ENCODE data around the gene MATN1. TPM values are rescaled to one million over a fixed set of nuclear protein-coding genes. Genes with fewer than 3 reads are reported as not detected.
A peak's percentile ranks its signal among the peaks of the same experiment; 100 is the strongest.

The MATN1 gene
- total RNA-seq, 1 experiment from 2014 or later: 1.2 TPM

DNA sequence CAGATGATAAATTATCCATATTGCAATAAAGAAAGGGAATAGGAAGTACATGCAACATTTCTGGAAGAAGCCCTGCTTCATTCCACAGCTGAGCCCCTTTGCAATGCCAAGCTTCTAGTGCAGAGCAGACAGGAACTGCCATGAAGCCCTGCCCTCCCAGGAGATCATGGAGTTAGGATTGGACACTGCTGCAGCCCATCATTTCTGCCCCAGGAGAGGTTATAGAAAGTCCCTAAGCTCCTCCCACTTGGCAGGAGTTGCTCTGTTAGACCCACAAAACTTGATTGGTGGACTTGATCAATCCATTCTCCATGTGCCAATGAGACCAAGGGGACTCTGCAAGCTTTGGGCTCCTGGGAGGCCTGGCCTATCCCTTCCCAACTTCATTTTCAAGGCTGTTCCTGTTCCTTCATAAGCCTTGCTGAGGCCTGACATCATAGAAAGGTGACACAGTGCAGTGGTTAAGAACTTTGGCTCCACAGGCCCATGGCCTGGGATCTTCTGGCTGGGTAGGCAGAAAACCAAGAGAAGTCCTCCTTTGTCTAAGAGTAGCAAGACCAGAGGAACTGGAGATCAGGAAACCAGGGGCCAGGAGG, 35.5 kb upstream of the MATN1 start:
- in situ Hi-C loops (cut with HindIII; ENCODE audit: low sequenced_read_pairs): no loop called here
- peak; percentile 24 for DNase-seq (ENCODE audit: low spot score)

DNA sequence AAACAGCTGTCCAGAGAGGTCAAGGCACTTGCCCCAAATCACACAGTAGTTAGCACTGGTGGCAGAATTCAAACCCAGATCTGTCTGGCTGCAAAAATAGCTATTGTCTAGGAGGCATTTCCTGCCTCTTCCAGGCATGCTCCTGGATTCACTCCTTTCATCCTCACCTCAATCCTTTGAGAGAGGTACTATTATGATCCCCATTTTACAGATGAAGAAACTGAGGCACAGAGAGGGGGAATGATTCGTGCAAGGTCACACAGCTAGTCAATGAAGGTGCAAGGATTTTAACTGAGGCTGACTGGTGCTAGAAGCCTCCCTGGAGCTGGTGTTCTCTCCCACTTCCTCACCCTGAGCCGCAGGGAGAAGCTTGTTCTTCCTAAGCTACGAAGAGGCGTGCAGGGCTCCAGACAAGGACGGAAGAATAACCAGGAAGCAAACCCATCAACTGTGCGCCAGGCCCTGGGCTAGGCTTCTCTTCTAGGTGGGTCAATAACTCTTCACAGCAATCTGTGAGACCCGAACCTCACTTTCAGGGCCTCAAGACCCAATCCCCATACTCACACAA, 34.8 kb upstream of the MATN1 start:
- in situ Hi-C loops (cut with HindIII; ENCODE audit: low sequenced_read_pairs): no loop called here
- DNase-seq (ENCODE audit: low spot score): no peak

DNA sequence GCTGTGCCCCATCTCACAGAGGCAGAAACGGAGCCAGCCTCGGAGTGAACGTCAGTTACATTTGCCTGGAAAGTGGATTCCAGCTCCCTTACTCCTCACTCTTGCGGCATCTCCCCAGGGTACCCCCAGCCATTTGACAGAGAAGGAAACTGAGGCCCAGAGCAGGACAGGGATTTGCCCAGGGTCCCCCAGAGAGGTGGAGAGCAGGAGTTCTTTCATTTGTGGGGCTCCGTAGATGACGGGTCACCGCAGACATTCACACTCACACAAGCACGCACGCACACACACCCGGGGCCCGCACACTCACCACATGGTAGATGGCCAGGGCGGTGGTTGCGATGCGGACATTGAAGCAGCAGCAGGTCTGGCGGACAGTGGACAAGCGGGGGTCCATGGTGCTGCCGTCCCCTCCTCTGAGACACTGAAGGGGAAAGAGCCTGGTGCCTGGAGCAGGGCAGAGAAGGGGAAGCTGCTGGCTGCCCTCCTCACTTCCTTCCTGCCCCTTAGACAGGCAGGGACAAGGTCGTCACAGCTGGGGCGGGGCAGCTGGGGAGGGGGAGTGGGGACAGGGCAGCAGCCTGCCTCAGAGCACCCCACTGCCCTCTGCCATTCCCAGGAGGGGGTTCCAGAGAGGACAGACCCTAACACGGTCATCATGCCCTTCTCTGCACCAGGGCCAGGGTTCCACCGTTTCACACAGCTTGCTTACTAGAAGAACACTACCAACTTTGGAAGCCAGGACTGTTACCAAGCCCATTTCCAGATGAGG, 34.2 kb upstream of the MATN1 start, which contains the start of gene LAPTM5:
TSS of gene LAPTM5 (minus strand) at position 423 of the 769 bp plus-strand sequence. CDS start at position 394, 29 bp downstream.
- in situ Hi-C loops (cut with HindIII; ENCODE audit: low sequenced_read_pairs): no loop called here
- DNase-seq (ENCODE audit: low spot score): no peak

DNA sequence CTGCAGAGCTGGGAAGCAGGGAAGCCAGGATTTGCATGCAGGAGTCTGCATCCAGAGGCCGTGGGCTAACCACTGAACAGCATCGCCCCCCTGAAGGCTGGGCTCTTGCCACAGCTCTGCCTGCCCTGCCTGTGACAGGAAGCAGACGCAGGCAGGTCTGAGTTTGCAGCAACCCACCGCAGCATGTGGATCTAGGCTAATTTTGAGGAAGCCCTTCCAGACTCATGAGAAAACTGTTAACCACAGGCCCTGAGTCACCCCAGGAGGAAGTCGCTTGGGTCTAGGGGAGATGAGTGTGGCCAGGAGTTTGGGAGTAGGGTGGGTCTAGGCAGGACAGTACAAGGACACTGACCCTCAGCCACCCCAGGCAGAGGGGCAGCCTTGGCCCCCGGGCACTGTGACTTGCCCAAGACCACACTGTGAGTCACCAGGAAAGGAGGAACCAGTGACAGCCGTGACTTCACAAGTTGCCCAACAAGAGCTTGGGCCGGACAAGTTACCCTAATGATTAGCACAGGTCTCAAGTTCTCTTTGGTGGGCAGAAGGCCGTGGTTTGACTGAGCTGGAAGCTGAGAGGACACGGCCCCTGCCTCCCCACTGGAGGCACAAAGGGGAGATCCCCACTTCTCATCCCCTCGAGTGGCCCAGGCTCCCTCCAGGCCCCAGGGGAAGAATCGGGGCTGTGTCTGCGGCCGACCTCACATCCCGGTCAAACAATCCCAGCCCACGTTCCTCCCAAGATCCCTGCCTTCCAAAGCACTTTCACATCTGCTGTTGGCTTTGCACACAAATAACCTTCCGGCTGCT, 33.4 kb upstream of the MATN1 start:
- in situ Hi-C loops (cut with HindIII; ENCODE audit: low sequenced_read_pairs): no loop called here
- no peak for DNase-seq (ENCODE audit: low spot score)

DNA sequence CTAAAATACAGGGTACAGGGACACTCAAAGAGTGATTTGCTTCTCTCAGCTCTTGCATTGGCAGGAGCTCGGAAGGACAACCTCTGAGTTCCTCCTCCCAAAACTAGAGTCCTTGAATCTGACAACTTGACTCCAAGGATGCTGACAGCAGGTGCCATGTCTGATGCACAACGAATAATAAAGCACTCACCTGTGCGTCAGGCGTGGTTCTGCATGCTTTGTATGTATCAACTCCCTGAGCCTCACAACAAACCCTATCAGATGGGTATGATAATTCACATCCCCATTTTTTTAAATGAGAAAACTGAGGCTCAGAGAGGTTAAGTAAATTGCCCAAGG, 32.8 kb upstream of the MATN1 start:
- no peak for DNase-seq (ENCODE audit: low spot score)

DNA sequence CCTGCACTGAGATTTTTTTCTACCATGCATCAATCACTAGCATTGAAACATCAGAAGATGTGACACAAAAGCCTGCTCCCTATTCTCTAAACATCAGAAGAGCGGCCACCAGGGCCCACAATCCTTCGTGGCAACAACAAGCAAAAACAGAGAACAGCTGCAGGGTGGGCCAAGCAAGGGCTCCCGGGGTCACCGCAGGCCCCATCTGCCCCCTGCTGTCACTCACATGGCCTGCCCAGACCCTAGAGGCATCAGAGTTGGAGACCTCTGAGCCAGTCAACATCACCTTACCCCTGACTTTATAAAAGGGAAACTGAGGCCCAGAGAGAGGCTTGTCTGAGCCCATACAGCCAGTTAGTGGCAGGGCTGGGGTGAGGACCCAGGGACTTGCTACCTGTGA, 32.4 kb upstream of the MATN1 start:
- DNase-seq (ENCODE audit: low spot score): no peak
- in situ Hi-C loops (cut with HindIII; ENCODE audit: low sequenced_read_pairs): no loop called here

More for the DNA sequence above, 32.8 kb upstream of the MATN1 start:
- in situ Hi-C loops (cut with HindIII; ENCODE audit: low sequenced_read_pairs): no loop called here

DNA sequence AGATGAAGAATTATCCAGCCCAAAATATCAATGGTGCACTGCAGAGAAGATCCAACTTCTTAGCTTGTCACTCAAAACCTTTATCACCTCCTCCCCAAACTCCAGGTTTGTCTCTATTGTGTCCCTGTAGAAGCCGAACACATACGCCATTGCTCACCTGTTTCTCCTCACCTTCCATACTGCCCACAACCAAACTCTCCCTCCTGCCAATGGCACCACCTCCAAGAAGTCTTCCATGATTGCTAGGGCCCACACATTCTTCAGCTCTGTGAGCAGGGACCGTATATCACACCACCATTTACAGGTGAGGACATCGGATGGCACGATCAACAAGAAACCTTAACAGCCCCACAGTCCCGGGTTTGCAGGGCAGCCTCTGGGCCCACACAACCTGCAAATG, 31.9 kb upstream of the MATN1 start:
- in situ Hi-C loops (cut with HindIII; ENCODE audit: low sequenced_read_pairs): no loop called here
- DNase-seq (ENCODE audit: low spot score): no peak

DNA sequence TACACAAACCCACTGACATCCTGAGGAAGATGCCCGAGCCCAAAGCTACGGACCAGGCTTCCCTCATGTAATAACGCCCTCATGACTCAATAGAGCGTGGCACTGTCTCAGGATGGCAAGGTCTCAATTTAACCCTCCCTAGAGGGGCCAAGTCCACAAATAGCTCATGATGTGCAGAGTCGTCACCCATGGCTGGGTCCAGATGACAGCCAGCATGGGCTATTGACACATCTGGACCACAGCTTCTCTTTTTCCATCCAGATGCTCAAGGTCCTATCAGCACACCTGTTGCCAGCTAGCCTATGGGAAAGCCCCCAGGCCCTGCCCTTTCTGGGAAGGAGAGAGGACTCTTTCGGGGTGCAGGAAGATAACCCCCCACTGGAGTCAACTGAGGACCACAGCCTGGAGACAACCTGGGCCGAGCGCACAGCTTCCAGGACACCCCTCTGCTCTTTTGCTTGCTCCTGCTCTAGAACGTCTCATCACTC, 31.3 kb upstream of the MATN1 start:
- no peak for DNase-seq (ENCODE audit: low spot score)
- in situ Hi-C loops (cut with HindIII; ENCODE audit: low sequenced_read_pairs): no loop called here

DNA sequence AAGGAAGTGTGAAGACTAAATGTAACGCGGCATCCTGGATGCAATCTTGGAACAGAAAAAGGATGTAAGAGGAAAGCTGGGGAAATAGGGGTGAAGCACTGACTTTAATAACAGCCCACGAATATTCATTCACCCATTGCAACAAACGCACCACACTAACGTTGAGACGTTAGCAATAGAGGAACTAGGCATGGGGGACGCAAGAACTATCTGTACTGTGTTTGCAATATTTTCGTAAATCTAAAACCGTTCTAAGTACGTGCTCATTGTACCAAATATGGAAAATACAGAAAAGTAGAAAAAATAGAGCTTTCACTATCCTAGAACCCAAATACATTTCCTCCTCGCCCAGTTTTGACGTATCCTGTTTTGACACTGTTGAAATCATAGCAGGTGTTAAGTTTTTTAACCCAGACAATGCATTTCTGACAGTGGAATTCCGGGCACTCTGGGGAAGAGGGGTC, 30.3 kb upstream of the MATN1 start:
- in situ Hi-C loops (cut with HindIII; ENCODE audit: low sequenced_read_pairs): no loop called here
- no peak for DNase-seq (ENCODE audit: low spot score)

DNA sequence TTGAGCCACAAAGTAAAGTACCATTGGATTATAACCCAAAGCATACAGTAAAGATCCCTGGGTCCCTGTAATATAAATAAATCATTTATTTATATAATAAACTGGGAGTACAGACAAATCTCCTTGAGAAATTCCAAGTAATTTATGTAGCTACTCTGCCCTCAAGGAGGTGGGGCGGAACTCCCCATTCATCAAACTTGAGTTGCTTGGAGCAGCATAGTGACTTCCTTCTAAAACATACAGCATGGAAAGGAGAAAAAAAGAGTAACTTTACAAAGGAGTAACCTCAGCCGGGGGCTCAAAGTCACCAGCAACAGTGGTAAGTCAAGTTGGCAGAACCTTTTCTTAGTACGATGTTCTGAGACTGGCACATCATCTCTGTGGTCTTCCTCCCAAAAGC, 29.7 kb upstream of the MATN1 start:
- in situ Hi-C loops (cut with HindIII; ENCODE audit: low sequenced_read_pairs): no loop called here
- no peak for DNase-seq (ENCODE audit: low spot score)

DNA sequence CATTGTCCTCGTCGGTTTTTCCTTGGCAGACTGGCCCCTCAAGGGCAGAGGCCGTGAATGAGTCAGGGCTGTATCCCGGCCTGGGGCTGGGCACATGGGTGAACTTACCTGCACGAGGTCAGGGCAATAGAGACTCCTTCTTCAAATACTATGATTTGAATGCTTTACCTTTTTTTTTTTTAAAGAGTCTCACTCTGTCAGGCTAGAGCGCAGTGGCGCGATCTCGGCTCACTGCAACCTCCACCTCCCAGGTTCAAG, 29.2 kb upstream of the MATN1 start:
- in situ Hi-C loops (cut with HindIII; ENCODE audit: low sequenced_read_pairs): no loop called here
- DNase-seq (ENCODE audit: low spot score): no peak

DNA sequence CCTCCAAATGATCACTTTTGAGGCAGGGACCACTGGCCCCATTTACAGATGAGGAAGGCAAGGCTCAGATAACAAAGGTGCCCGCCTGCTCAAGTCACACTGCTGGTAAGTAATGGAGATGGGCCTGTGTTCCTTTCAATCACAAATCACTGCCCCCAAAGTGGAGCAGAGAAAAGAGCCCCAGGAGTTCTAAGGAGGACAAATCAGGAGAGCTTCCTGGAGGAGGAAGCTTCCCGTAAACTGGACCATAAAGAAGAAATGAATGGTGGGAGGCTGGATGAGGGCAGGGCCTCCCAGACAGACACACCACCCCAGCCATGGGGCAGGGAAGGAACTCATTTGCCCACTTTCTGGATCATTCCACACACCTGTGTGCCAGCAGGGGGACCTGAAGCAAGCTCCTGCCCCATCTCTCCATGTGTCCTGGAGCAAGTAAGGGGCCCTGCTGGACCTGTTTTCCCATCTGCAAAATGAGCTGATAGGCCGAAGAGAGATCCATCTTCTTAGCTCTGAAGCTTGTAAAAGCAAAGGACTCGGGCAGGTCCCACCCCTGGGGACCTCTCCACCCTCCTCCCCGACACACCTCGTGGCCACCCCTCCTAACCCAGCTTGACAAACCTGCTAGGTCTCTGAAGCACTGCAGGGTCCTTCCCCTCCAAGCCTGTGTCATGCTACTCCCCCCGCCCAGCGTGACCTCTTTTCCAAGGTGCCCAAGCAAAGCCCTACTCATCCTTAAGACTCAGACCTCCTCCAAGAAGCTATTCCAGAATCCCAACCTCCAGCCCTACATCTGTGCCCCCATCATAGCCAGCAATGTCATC, 28.7 kb upstream of the MATN1 start:
- no peak for DNase-seq (ENCODE audit: low spot score)
- in situ Hi-C loops (cut with HindIII; ENCODE audit: low sequenced_read_pairs): no loop called here

DNA sequence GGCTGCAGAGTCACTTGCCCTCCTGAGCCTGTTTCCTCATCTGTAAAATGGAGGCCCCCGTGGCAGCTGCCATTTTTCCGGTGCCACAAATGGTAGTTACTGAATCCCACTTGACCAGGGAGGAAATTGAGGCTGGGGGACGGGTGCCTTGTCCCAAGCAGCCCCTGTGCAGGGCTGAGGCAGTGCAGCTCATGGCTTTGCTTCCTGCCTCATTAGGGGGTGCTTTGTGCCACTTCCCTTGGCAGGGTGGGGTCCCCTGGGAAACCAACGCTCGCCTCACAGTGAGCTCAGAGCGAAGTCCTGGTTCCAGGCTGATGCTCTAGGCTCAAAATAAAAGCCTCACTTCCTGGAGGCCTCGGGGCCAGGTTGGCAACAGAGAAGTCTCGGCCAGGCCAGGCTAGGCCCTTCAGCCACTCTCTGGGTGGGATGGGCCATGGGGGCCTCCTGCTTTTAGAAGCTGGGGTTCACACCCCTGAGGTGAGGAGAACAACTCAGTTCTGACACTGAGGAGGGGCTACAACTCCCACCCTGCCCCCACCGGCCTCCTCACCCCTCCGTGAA, 27.4 kb upstream of the MATN1 start:
- DNase-seq (ENCODE audit: low spot score): no peak
- in situ Hi-C loops (cut with HindIII; ENCODE audit: low sequenced_read_pairs): no loop called here

DNA sequence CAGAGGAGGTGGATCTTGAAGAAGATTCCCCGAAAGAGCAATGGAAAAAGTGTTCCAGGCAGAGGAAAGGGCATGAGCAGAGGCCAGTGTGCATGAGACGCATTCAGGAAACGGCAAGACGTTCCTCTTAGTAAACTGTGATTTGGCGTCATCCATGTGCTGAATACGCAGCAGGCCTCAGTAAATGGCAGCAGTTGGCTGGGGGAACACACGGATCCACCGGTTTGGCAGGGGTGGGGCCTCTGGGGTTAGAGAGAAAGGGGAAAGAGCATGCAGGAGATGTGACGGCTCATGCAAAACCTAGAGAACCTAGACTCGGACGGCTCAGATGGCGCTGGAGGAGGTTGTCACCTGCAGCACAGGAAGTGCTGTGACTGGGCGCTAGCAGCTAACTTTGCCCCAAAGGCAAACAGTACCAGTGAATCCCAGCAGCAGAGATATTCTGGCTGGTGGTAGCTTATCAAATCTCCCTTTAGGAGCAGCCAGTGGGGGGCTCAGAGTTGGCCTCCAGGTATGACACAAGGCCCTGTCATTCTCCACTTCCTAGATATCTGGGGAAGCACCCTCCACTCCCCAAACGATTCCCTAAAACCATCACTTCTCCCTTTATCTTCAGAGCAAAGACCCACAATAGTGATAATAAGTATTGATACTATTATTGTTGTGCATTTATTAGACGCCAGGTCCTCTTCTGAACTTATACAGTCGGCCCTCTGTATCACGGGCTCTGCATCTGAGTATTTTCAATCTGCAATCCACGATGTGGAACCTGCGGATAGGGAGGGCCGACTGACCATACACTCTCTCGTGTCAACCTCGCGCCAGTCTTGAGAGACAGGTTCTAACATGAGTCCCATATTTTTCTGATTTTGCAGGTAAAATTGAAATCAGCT, 26.6 kb upstream of the MATN1 start:
- in situ Hi-C loops (cut with HindIII; ENCODE audit: low sequenced_read_pairs): no loop called here
- DNase-seq (ENCODE audit: low spot score): no peak

DNA sequence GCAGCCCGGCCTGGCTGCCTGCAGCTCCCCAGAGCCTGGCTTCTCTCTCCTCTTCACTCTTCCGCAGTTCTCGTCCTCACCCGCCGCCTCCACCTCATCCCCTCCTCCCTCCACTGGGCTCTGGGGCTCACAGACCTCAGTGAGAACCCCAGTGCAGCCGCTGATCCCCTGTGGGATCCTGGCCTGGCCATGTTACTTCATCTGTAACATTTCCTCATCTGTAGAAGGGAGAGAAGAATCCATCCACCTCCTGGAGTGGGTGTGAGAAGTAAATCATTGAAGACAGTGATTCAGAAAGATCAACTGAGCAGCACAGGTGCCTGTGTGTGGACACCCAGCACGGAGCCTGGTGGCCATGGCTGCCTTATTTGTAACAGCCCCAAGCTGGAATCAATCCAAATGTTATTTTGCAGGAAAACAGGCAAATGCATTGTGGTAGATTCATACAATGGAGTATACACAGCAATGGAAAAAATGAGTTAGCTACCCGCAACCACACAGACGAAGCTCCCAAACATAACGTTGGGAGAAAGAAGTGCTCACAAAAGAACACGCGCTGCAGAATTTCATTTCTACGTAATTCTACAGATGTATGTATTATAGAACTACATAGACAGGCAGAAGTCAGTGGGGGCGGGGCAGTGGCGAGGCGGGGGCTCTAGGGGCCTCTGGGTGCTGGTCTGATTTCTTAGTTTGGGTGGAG, 25.5 kb upstream of the MATN1 start:
- in situ Hi-C loops (cut with HindIII; ENCODE audit: low sequenced_read_pairs): no loop called here
- no peak for DNase-seq (ENCODE audit: low spot score)

DNA sequence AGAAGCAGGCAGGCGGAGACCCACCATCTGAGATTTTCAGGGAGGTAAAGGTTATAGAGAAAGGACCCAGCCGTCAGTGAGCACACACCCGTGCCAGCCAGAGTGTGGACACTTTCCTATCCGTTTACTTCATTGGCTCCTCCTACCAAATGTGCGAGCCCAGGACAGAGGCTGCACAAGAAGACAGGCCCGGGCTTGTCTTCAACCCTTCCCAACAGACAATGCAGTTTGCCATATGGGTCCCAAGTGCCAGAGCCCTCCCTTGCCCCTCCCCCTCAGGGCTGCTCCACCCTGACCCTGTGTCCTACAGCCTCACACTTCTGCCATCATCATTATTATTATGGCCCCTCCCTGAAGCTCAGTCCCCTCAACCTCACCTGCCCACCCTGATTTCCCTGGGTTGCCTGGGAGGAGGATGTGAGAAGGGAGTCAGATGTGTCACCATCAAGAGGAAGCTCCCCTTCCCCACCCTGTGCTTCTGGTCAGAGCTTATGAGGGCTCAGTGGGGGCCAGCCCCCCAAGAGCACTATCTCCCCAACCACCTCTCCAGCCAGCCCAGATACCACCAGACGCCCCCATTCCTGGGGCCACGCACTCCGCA, 24.8 kb upstream of the MATN1 start:
- no peak for DNase-seq (ENCODE audit: low spot score)

More for the DNA sequence above, 24.8 kb upstream of the MATN1 start:
- in situ Hi-C loops (cut with HindIII; ENCODE audit: low sequenced_read_pairs): no loop called here
